HG03039 (cell line): ENCODE data around the gene THRB.
"Not testable (repeated sequence)": the region's sequence is repeated elsewhere in the genome, so short reads cannot be mapped to it uniquely, and the experiment has no call there.

ENCODE experiments used
- ATAC-seq: cut with Tn5 transposase; IDR thresholded peaks from one replicate; pipeline ENCODE4 v1.9.1; 2021; ENCODE audit warnings: mild to moderate bottlenecking, moderate library complexity; ENCODE audit not compliant: unreplicated experiment

Gene THRB

GRCh38 chr3:24128199-24129005, 366.2 kb downstream of the THRB start:
- no peak for ATAC-seq

- no peak for ATAC-seq
These were observed 371.1 kb downstream of the THRB start for GRCh38 chr3:24123596-24123995.

- ATAC-seq: no peak
These were observed 374.2 kb downstream of the THRB start for GRCh38 chr3:24120434-24120833.

GRCh38 chr3:24119321-24119751, 375.3 kb downstream of the THRB start:
- ATAC-seq: no peak

- no peak for ATAC-seq
These were observed 377.1 kb downstream of the THRB start for GRCh38 chr3:24117508-24117907.

- ATAC-seq: no peak
These were observed 382.9 kb downstream of the THRB start for GRCh38 chr3:24111711-24112110.

GRCh38 chr3:24110051-24110450, 384.6 kb downstream of the THRB start:
- ATAC-seq: no peak

- no peak for ATAC-seq
These were observed 392.9 kb downstream of the THRB start for GRCh38 chr3:24101676-24102168.

GRCh38 chr3:24100696-24101402, 393.8 kb downstream of the THRB start:
- no peak for ATAC-seq

GRCh38 chr3:24096695-24097290, 397.9 kb downstream of the THRB start:
- no peak for ATAC-seq

- ATAC-seq: no peak
These were observed 398.4 kb downstream of the THRB start for GRCh38 chr3:24096271-24096670.

- not testable (repeated sequence) for ATAC-seq
These were observed 399.8 kb downstream of the THRB start for GRCh38 chr3:24094818-24095217.

- ATAC-seq: peak; percentile 56
These were observed 405.9 kb downstream of the THRB start for GRCh38 chr3:24088782-24089181.

GRCh38 chr3:24087469-24087868, 407.2 kb downstream of the THRB start:
- no peak for ATAC-seq

GRCh38 chr3:24086617-24087404, 407.8 kb downstream of the THRB start:
- no peak for ATAC-seq

GRCh38 chr3:24086206-24086605, 408.4 kb downstream of the THRB start:
- no peak for ATAC-seq

- ATAC-seq: no peak
These were observed 422.5 kb downstream of the THRB start for GRCh38 chr3:24072193-24072592.

- ATAC-seq: no peak
These were observed 425.6 kb downstream of the THRB start for GRCh38 chr3:24069045-24069444.

- ATAC-seq: no peak
These were observed 427.2 kb downstream of the THRB start for GRCh38 chr3:24067483-24067882.
